Pancreas (tissue), 10 donors: ENCODE data around the gene SLIT1. TPM values are rescaled to one million over a fixed set of nuclear protein-coding genes. Genes with fewer than 3 reads are reported as not detected.

ENCODE experiments used
- ATAC-seq, 4 donors: fragments of 200-7000 bp; cut with Tn5 transposase; one replicate each; pipeline versions ENCODE4 v1.8.0 to v1.9.1; 2020; ENCODE audit warnings: mild to moderate bottlenecking in 4 of 4, moderate library complexity in 4 of 4
- DNase-seq, 6 donors: peaks; one replicate each; pipeline ENCODE4 v3.0.0-alpha.2; 2020
- FAIRE-seq: peaks from 2 replicates; lab custom pipeline; 2012; peaks lifted over from hg19 to GRCh38; lab: Jason Lieb, UNC
- H3K27ac ChIP-seq, 4 donors: fragments of 200-600 bp; sonication (generic); 1 replicate in 3 of 4; 2 replicates in 1 of 4; pipeline versions ENCODE4 v1.5.0 to v1.8.0; 2020
- H3K27me3 ChIP-seq, 4 donors: fragments of 200-600 bp; one replicate each; pipeline ENCODE4 v1.8.0; 2021
- H3K36me3 ChIP-seq, 3 donors: fragments of 200-600 bp; sonication (generic) in 1 of 3; one replicate each; pipeline versions ENCODE4 v1.5.0 to v1.8.0; 2020 to 2021
- H3K4me1 ChIP-seq, 3 donors: fragments of 200-600 bp; one replicate each; pipeline ENCODE4 v1.8.0; 2021
- H3K4me3 ChIP-seq, 4 donors: fragments of 200-600 bp; sonication (generic) in 2 of 4; one replicate each; pipeline versions ENCODE4 v1.5.0 to v1.8.0; 2020 to 2021
- H3K9me3 ChIP-seq, 4 donors: fragments of 200-600 bp; one replicate each; pipeline ENCODE4 v1.8.0; 2021
- WGBS, 2 donors: extraction: QIAGEN DNeasy Blood & Tissue Kit; methylation state at CpG; one replicate each; pipeline ENCODE4 v1.1.7; 2013; 5-methylcytosine and 5-hydroxymethylcytosine counted together
- intact Hi-C, 3 donors: fragments of 100-400 bp; cut with DNase I; formaldehyde crosslinking; loops; one replicate each; pipeline versions ENCODE4 v1.11.1 to v1.14.2; 2022
- polyA plus RNA-seq, 2 donors: library from polyadenylated mRNA; stranded (reverse); fragments of 200-250 nt; gene quantifications; one replicate each; pipeline ENCODE4 v1.2.3, GENCODE V29; 2013
- total RNA-seq, 6 donors: library from RNA; stranded (reverse); fragmentation: NEBNext Ultra II Directional in 4 of 6; extraction: Animal tissue kit (Norgen Biotek cat#: 25700) in 4 of 6; gene quantifications; one replicate each; pipeline versions ENCODE4 v1.2.1 to v1.2.4, GENCODE V29; 2021 to 2023
- TF ChIP-seq, protein P1 (sequence below), 4 donors: fragments of 200-600 bp; sonication (generic) in 3 of 4; IDR thresholded peaks; one replicate each; pipeline versions ENCODE4 v1.5.0 to v1.8.0; 2021; ENCODE audit warnings: antibody characterized with exemption in 4 of 4
- donor health status: healthy with polysubstance abuse.
- donor health status: DM: no; HTN: no; CAD: no; lungs with moderate emphysema.
- donor health status: DM: no; HTN: no; CAD: no.
- donor health status: control.
- donor health status: control.
- donor health status: Bipolar disorder and iron deficiency.
- donor health status: DM: yes; HTN: yes; CAD: no.
- donor health status: DM: no; HTN: no; CAD: no.
- donor health status: DM: no; HTN: no; CAD: no.
- donor health status: DM: yes; HTN: yes; CAD: no.

SLIT1 gene
- total and polyA plus RNA-seq, 8 donors = 0.23 to 2.8 (median 0.89) TPM

DNA sequence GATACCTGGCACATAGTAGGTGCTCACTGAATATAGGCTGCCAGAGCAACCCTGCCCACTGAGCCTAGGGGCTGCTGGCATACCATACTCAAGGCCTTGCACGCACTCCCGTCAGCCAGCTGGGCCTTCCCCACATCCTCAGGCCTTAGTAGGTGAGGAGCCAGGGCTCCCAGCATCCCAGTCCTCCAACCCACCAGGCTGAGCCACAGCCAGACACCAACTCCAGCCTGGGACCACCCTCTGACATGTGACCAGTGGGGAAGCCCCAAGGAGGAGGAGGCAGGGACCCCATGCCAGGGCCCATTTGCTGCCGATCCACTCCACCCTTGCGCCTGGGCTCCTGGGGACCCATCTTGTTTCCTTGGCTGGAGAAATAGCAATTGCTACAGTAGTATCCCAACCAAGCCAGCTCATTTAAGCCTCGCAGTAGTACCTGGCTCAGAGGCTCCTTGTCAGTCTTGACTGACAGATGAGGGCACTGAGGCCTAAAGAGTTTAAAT lies 11.4 kb downstream of the SLIT1 start:
- 89 to 92% methylated on average over 5 of the region's 5 CpGs for WGBS, 2 donors
- intact Hi-C loops = no loop called here
- H3K27ac ChIP-seq = no peak overlapping the region
- DNase-seq (peak in 1 of 6 donors; percentile 35), ATAC-seq (no peak), FAIRE-seq (no peak)
- H3K36me3 ChIP-seq = no peaks in the 10 kb centered on the region
- no peaks in the 10 kb centered on the region for H3K4me1 ChIP-seq
- TF ChIP-seq, protein P1, sequence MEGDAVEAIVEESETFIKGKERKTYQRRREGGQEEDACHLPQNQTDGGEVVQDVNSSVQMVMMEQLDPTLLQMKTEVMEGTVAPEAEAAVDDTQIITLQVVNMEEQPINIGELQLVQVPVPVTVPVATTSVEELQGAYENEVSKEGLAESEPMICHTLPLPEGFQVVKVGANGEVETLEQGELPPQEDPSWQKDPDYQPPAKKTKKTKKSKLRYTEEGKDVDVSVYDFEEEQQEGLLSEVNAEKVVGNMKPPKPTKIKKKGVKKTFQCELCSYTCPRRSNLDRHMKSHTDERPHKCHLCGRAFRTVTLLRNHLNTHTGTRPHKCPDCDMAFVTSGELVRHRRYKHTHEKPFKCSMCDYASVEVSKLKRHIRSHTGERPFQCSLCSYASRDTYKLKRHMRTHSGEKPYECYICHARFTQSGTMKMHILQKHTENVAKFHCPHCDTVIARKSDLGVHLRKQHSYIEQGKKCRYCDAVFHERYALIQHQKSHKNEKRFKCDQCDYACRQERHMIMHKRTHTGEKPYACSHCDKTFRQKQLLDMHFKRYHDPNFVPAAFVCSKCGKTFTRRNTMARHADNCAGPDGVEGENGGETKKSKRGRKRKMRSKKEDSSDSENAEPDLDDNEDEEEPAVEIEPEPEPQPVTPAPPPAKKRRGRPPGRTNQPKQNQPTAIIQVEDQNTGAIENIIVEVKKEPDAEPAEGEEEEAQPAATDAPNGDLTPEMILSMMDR (IDR thresholded peaks at IDR 0.05) = no peak
- H3K27me3 ChIP-seq = no peaks in the 10 kb centered on the region
- H3K4me3 ChIP-seq = no peak overlapping the region
- no peaks in the 10 kb centered on the region for H3K9me3 ChIP-seq

DNA sequence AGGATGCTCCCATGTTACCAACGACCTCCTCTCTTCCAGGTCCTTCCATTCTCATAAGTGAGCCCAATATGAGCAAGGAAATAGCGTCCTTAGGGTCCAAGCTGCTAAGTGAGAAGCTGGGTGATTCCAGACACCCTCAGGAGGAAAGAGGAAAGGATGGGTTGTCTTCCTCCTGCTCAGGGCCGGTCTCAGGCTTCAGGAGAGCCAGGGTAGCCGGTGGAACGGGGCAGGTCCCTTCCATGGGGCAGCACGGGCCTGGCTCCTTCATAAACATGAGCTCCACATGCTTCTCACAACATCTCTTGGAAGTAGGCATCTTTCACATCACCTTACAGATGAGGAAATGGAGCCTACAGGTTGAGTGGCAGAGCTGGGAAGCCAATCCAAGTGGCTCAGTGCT lies 12.7 kb downstream of the SLIT1 start:
- no peaks in the 10 kb centered on the region for H3K36me3 ChIP-seq
- ATAC-seq (no peak), FAIRE-seq (no peak), DNase-seq (peak in 1 of 6 donors; percentile 16)
- WGBS, 2 donors = 70 to 74% methylated on average over 6 of the region's 6 CpGs
- no peaks in the 10 kb centered on the region for H3K4me1 ChIP-seq
- intact Hi-C loops = no loop called here
- TF ChIP-seq, protein P1 (IDR thresholded peaks at IDR 0.05) = no peak
- H3K9me3 ChIP-seq = no peaks in the 10 kb centered on the region
- no peaks in the 10 kb centered on the region for H3K27me3 ChIP-seq
- H3K4me3 ChIP-seq = no peak overlapping the region
- no peak overlapping the region for H3K27ac ChIP-seq

DNA sequence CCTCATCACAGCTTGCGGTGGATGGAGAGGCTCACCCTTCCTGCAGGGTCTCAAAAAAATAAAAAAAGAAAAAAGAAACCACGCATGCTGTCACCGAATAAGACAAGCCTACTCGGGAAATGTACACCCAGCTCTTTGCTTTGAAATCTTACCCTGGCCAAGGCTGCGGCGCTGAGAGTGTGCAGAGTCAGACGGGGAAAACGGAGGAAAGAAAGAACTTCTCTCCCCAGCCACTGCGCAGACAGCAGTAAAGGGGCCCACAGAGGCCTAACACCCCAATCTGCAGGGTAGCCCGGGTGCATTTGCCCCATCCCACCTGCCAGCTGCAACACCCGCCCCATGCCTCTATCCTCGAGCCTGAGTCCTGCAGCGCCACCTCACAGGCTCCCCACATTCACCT lies 14.8 kb downstream of the SLIT1 start:
- Histone ChIP-seq H3K27me3 (no peaks in the 10 kb centered on the region), H3K36me3 (no peaks in the 10 kb centered on the region), H3K4me3 (no peak overlapping the region), H3K9me3 (no peaks in the 10 kb centered on the region), H3K27ac (no peak overlapping the region), H3K4me1 (no peaks in the 10 kb centered on the region)
- WGBS, 2 donors = 69 to 70% methylated on average over 13 of the region's 13 CpGs
- ATAC-seq = no peak
- no peak for FAIRE-seq
- intact Hi-C loops = no loop called here
- DNase-seq = no peak
- TF ChIP-seq, protein P1 (IDR thresholded peaks at IDR 0.05) = no peak

GRCh38 chr10:97169911-97170693 lies 15.7 kb downstream of the SLIT1 start:
- 58 to 63% methylated on average over 14 of the region's 14 CpGs for WGBS, 2 donors
- Histone ChIP-seq H3K4me3 (no peak overlapping the region), H3K27me3 (no peaks in the 10 kb centered on the region), H3K36me3 (no peaks in the 10 kb centered on the region), H3K27ac (no peak overlapping the region), H3K9me3 (no peaks in the 10 kb centered on the region), H3K4me1 (no peaks in the 10 kb centered on the region)
- intact Hi-C loops = no loop called here
- DNase-seq (peak in 5 of 6 donors; percentile 41 to 78 (median 63)), ATAC-seq (peak; percentile 64 to 86 (median 78)), FAIRE-seq (no peak)
- TF ChIP-seq, protein P1 (IDR thresholded peaks at IDR 0.05) = no peak

DNA sequence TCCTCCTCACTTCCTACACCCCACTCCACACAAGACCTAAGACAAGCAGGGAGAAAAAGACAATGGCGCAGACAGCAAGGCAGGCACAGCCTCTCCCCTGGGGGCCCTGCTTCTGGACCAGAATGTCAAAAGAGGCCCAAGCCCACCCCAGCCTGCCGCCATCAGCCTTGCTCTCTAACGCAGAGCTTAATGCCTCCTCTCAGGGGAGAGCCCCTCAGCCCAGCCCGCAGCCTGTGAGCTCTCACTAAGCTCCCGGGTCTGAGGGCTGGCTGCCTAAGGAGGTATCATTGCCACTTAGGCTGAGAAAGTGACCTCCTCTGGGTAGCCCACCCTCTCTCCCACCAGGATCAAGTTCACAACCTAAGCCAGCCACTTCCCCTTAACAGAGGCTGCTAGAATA lies 16.7 kb downstream of the SLIT1 start:
- DNase-seq = no peak

More for the DNA sequence above, 16.7 kb downstream of the SLIT1 start:
- FAIRE-seq (no peak), ATAC-seq (no peak)
- Histone ChIP-seq H3K36me3 (no peaks in the 10 kb centered on the region), H3K4me1 (no peaks in the 10 kb centered on the region), H3K27me3 (no peaks in the 10 kb centered on the region), H3K9me3 (no peaks in the 10 kb centered on the region), H3K4me3 (no peak overlapping the region), H3K27ac (no peak overlapping the region)
- WGBS, 2 donors = 59 to 62% methylated on average over 5 of the region's 5 CpGs
- intact Hi-C loops = no loop called here
- TF ChIP-seq, protein P1 (IDR thresholded peaks at IDR 0.05) = no peak
